Measurements from ENCODE around the gene VPS37B. TPM values are rescaled to one million over a fixed set of nuclear protein-coding genes. Genes with fewer than 3 reads are reported as not detected.
"Not testable (repeated sequence)": the region's sequence is repeated elsewhere in the genome, so short reads cannot be mapped to it uniquely, and the experiment has no call there.

VPS37B gene
- total RNA-seq, 1 experiment from 2014 or later: 24.0 TPM

- H3K36me3 Mint-ChIP-seq (ENCODE audit: insufficient read depth, unreplicated experiment): peaks cover 17% of the 10 kb centered on the region
- no peak overlapping the region for H3K4me3 ChIP-seq (ENCODE audit: low read depth, low read length)
- H3K27me3 Mint-ChIP-seq (ENCODE audit: insufficient read depth, unreplicated experiment): no peaks in the 10 kb centered on the region
- H3K9me3 Mint-ChIP-seq (ENCODE audit: unreplicated experiment): no peaks in the 10 kb centered on the region
- no peaks in the 10 kb centered on the region for H3K36me3 ChIP-seq (ENCODE audit: control insufficient read depth, insufficient read depth, low read length)
- TSS peak; percentile 13 for BruUV-seq (replicated peaks)
- CTCF ChIA-PET: no interaction called here
- H3K27ac Mint-ChIP-seq (ENCODE audit: unreplicated experiment): no peak overlapping the region
- no peaks in the 10 kb centered on the region for H3K9me3 ChIP-seq
- no peak for TF ChIP-seq CTCF (IDR thresholded peaks at IDR 0.05; ENCODE audit: insufficient read depth in 1 of 2, low read depth in 1 of 2, low read length in 1 of 2, severe bottlenecking in 1 of 2, unreplicated experiment in 1 of 2)
- intact Hi-C loops (cut with micrococcal nuclease; ENCODE audit: unreplicated experiment): no loop called here
- peaks cover 29% of the 10 kb centered on the region for H3K4me1 ChIP-seq
- H3K27me3 ChIP-seq (replicated peaks; ENCODE audit: control insufficient read depth, insufficient read depth, low read length): no peaks in the 10 kb centered on the region
- DNase-seq: no peak
- H3K4me1 Mint-ChIP-seq (ENCODE audit: low read depth, unreplicated experiment): peaks cover 25% of the 10 kb centered on the region
- POLR2A ChIA-PET: interaction anchor here (0.5 kb wide), 2 partner anchors 67 to 88 kb away, joined by 4 read pairs; no protein-coding TSS in a partner anchor
- H3K4me3 Mint-ChIP-seq (ENCODE audit: unreplicated experiment): peak overlapping the region; percentile 3
Observed at GRCh38 chr12:122893208-122894153, 2.4 kb downstream of the VPS37B start.

- H3K27ac Mint-ChIP-seq (ENCODE audit: unreplicated experiment); intact Hi-C loops (cut with micrococcal nuclease; ENCODE audit: unreplicated experiment): not testable (repeated sequence)
Observed at GRCh38 chr12:122892724-122893123, 3.2 kb downstream of the VPS37B start.

GRCh38 chr12:122891661-122892525 lies 4.0 kb downstream of the VPS37B start:
- DNase-seq: no peak
- Histone ChIP-seq H3K36me3 (ENCODE audit: control insufficient read depth, insufficient read depth, low read length) (no peaks in the 10 kb centered on the region), H3K27me3 (replicated peaks; ENCODE audit: control insufficient read depth, insufficient read depth, low read length) (no peaks in the 10 kb centered on the region), H3K9me3 (no peaks in the 10 kb centered on the region), H3K4me1 (peaks cover 44% of the 10 kb centered on the region), H3K4me3 (ENCODE audit: low read depth, low read length) (no peak overlapping the region)
- POLR2A ChIA-PET: no interaction called here
- H3K4me3 Mint-ChIP-seq (ENCODE audit: unreplicated experiment): peak overlapping the region; percentile 17
- H3K4me1 Mint-ChIP-seq (ENCODE audit: low read depth, unreplicated experiment): peaks cover 41% of the 10 kb centered on the region
- H3K9me3 Mint-ChIP-seq (ENCODE audit: unreplicated experiment): no peaks in the 10 kb centered on the region
- no peaks in the 10 kb centered on the region for H3K27me3 Mint-ChIP-seq (ENCODE audit: insufficient read depth, unreplicated experiment)
- CTCF ChIA-PET: interaction anchor here (0.7 kb wide), 1 partner anchor 17 kb away, joined by 4 read pairs; no protein-coding TSS in a partner anchor
- TF ChIP-seq CTCF (IDR thresholded peaks at IDR 0.05; ENCODE audit: insufficient read depth in 1 of 2, low read depth in 1 of 2, low read length in 1 of 2, severe bottlenecking in 1 of 2, unreplicated experiment in 1 of 2): no peak
- no TSS peak for BruUV-seq (replicated peaks)
- H3K36me3 Mint-ChIP-seq (ENCODE audit: insufficient read depth, unreplicated experiment): peaks cover 17% of the 10 kb centered on the region
- intact Hi-C loops (cut with micrococcal nuclease; ENCODE audit: unreplicated experiment): no loop called here
- no peak overlapping the region for H3K27ac Mint-ChIP-seq (ENCODE audit: unreplicated experiment)

More at GRCh38 chr12:122892724-122893123, 3.2 kb downstream of the VPS37B start:
- CTCF ChIA-PET; H3K9me3 Mint-ChIP-seq (ENCODE audit: unreplicated experiment); H3K27me3 Mint-ChIP-seq (ENCODE audit: insufficient read depth, unreplicated experiment); H3K4me3 Mint-ChIP-seq (ENCODE audit: unreplicated experiment); H3K36me3 ChIP-seq (ENCODE audit: control insufficient read depth, insufficient read depth, low read length); H3K9me3 ChIP-seq; H3K4me3 ChIP-seq (ENCODE audit: low read depth, low read length); POLR2A ChIA-PET; H3K27me3 ChIP-seq (replicated peaks; ENCODE audit: control insufficient read depth, insufficient read depth, low read length); BruUV-seq (replicated peaks); DNase-seq: not testable (repeated sequence)
- H3K4me1 Mint-ChIP-seq (ENCODE audit: low read depth, unreplicated experiment): peaks cover 32% of the 10 kb centered on the region
- peaks cover 17% of the 10 kb centered on the region for H3K36me3 Mint-ChIP-seq (ENCODE audit: insufficient read depth, unreplicated experiment)
- peaks cover 36% of the 10 kb centered on the region for H3K4me1 ChIP-seq
